CD14-positive monocyte (primary cell): ENCODE measurements around the gene LGR5. TPM values are rescaled to one million over a fixed set of nuclear protein-coding genes. Genes with fewer than 3 reads are reported as not detected.

Source experiments
- DNase-seq, 3 donors: peaks; one replicate each; pipeline ENCODE4 v3.0.0-alpha.2; 2011 to 2022
- H2AFZ ChIP-seq: 2 replicates; pipeline ENCODE4 v1.6.0; 2012; ENCODE audit warnings: mild to moderate bottlenecking, low read depth, low read length, inconsistent platforms; ENCODE audit not compliant: insufficient read depth, poor library complexity, severe bottlenecking
- H3K27ac ChIP-seq, 2 donors: 1 replicate in 1 of 2; 2 replicates in 1 of 2; pipeline ENCODE4 v1.5.1; 2012 to 2013; ENCODE audit warnings: low read length in 2 of 2, control low read depth in 1 of 2, inconsistent platforms in 1 of 2, low read depth in 1 of 2, mild to moderate bottlenecking in 1 of 2
- H3K27me3 ChIP-seq, 2 donors: one replicate each; pipeline versions ENCODE4 v1.6.0 to v1.6.1; 2011 to 2013; ENCODE audit warnings: low read length in 2 of 2; ENCODE audit not compliant: control insufficient read depth in 2 of 2, insufficient read depth in 2 of 2
- H3K36me3 ChIP-seq, 2 donors: replicated peaks in 1 of 2; 1 replicate in 1 of 2; 2 replicates in 1 of 2; pipeline versions ENCODE4 v1.5.1 to v1.6.1; 2012 to 2013; ENCODE audit warnings: low read length in 2 of 2, control low read depth in 1 of 2, inconsistent platforms in 1 of 2, mild to moderate bottlenecking in 1 of 2; ENCODE audit not compliant: insufficient read depth in 2 of 2, control insufficient read depth in 1 of 2
- H3K4me1 ChIP-seq, 2 donors: 1 replicate in 1 of 2; 2 replicates in 1 of 2; pipeline versions ENCODE4 v1.5.1 to v1.6.1; 2012 to 2013; ENCODE audit warnings: low read length in 2 of 2, control low read depth in 1 of 2, inconsistent platforms in 1 of 2, mild to moderate bottlenecking in 1 of 2, moderate library complexity in 1 of 2; ENCODE audit not compliant: insufficient read depth in 2 of 2, control insufficient read depth in 1 of 2
- H3K4me2 ChIP-seq: replicated peaks from 2 replicates; pipeline ENCODE3; 2012; ENCODE audit warnings: low read length, moderate library complexity, mild to moderate bottlenecking; ENCODE audit not compliant: poor library complexity, severe bottlenecking; ENCODE audit errors: extremely low read depth
- H3K4me3 ChIP-seq, 3 experiments: fragments of 200-600 bp in 1 of 3; sonication (generic) in 1 of 3; replicated peaks in 1 of 3; 1 replicate in 2 of 3; 2 replicates in 1 of 3; pipeline ENCODE4 v1.5.1; 2011 to 2013; ENCODE audit warnings: low read length in 3 of 3, mild to moderate bottlenecking in 3 of 3, control low read depth in 2 of 3, low read depth in 2 of 3, inconsistent platforms in 1 of 3, moderate library complexity in 1 of 3
- H3K79me2 ChIP-seq: 2 replicates; pipeline ENCODE4 v1.6.0; 2012; ENCODE audit warnings: mild to moderate bottlenecking, control low read depth, inconsistent platforms, low read length, moderate library complexity; ENCODE audit not compliant: insufficient read depth
- H3K9ac ChIP-seq: 2 replicates; pipeline ENCODE4 v1.6.0; 2017; ENCODE audit warnings: low read length, mild to moderate bottlenecking; ENCODE audit not compliant: insufficient read depth, poor library complexity, severe bottlenecking
- H3K9me3 ChIP-seq, 2 donors: replicated peaks in 1 of 2; 1 replicate in 1 of 2; 2 replicates in 1 of 2; pipeline versions ENCODE4 v1.5.1 to v1.6.1; 2012 to 2013; ENCODE audit warnings: low read length in 2 of 2, control low read depth in 1 of 2; ENCODE audit not compliant: control insufficient read depth in 1 of 2, insufficient read depth in 1 of 2
- H4K20me1 ChIP-seq: 2 replicates; pipeline ENCODE4 v1.6.0; 2012; ENCODE audit warnings: mild to moderate bottlenecking, low read length, control low read depth, moderate library complexity; ENCODE audit not compliant: insufficient read depth
- H3K27ac Mint-ChIP-seq, 7 donors: one replicate each; pipeline ENCODE4 v1.8.0; 2020; ENCODE audit warnings: mild to moderate bottlenecking in 7 of 7, mixed read lengths in 7 of 7, moderate library complexity in 6 of 7, inconsistent platforms in 2 of 7
- H3K27me3 Mint-ChIP-seq, 3 donors: one replicate each; pipeline ENCODE4 v1.8.0; 2021 to 2022; ENCODE audit warnings: low read depth in 3 of 3, mild to moderate bottlenecking in 3 of 3, mixed read lengths in 3 of 3, moderate library complexity in 3 of 3, inconsistent platforms in 1 of 3
- H3K36me3 Mint-ChIP-seq, 2 donors: one replicate each; pipeline ENCODE4 v1.8.0; 2020; ENCODE audit warnings: mixed read lengths in 2 of 2, inconsistent platforms in 1 of 2, mild to moderate bottlenecking in 1 of 2
- H3K4me1 Mint-ChIP-seq: one replicate; pipeline ENCODE4 v1.8.0; 2020; ENCODE audit warnings: mild to moderate bottlenecking, mixed read lengths
- H3K4me3 Mint-ChIP-seq, 2 donors: one replicate each; pipeline ENCODE4 v1.8.0; 2020; ENCODE audit warnings: mild to moderate bottlenecking in 2 of 2, mixed read lengths in 2 of 2, moderate library complexity in 1 of 2
- H3K9me3 Mint-ChIP-seq, 7 donors: one replicate each; pipeline ENCODE4 v1.8.0; 2020 to 2022; ENCODE audit warnings: mixed read lengths in 7 of 7, mild to moderate bottlenecking in 6 of 7, moderate library complexity in 6 of 7, inconsistent platforms in 2 of 7
- CTCF ChIP-seq: fragments of 200-600 bp; IDR thresholded peaks from one replicate; pipeline ENCODE4 v1.8.0; 2022; ENCODE audit warnings: antibody characterized with exemption, mild to moderate bottlenecking
- WGBS: methylation state at CpG from one replicate; pipeline ENCODE4 v1.1.5; 2013; ENCODE audit warnings: missing lambda C conversion rate; ENCODE audit not compliant: insufficient coverage; 5-methylcytosine and 5-hydroxymethylcytosine counted together
- intact Hi-C, 2 donors: fragments of 100-400 bp; cut with micrococcal nuclease; formaldehyde crosslinking; loops; one replicate each; pipeline versions ENCODE4 v1.15.0 to v1.15.1; 2023
- polyA plus RNA-seq, 3 donors: library from polyadenylated mRNA; depleted of rRNA in 1 of 3; unstranded in 2 of 3; stranded (reverse) in 1 of 3; fragments of 300-500 nt in 2 of 3; fragments of >200 nt in 1 of 3; fragmentation: Illumina TruSeq in 2 of 3; gene quantifications; 1 replicate in 2 of 3; 2 replicates in 1 of 3; pipeline ENCODE4 v1.2.3, GENCODE V29; 2012 to 2021

The LGR5 gene
- polyA plus RNA-seq, 3 donors = not detected

GRCh38 chr12:71455028-71455737 is 15.6 kb downstream of the LGR5 start:
- Mint-ChIP-seq H3K4me3 (no peak overlapping the region), H3K27ac (no peak overlapping the region), H3K9me3 (peaks cover 0 to 4% (median 1%) of the 10 kb centered on the region in 7 donors), H3K4me1 (no peaks in the 10 kb centered on the region), H3K27me3 (peaks cover 1 to 5% (median 2%) of the 10 kb centered on the region in 3 donors), H3K36me3 (no peaks in the 10 kb centered on the region)
- no peak overlapping the region for H2AFZ ChIP-seq
- no peaks in the 10 kb centered on the region for H3K4me1 ChIP-seq
- no peaks in the 10 kb centered on the region for H4K20me1 ChIP-seq
- H3K9me3 ChIP-seq = no peaks in the 10 kb centered on the region
- no CpG with 5 or more reads among the region's 3 CpGs for WGBS
- no peaks in the 10 kb centered on the region for H3K36me3 ChIP-seq
- TF ChIP-seq CTCF = no peak
- no peak overlapping the region for H3K4me3 ChIP-seq
- no peaks in the 10 kb centered on the region for H3K79me2 ChIP-seq
- H3K27ac ChIP-seq = no peak overlapping the region
- no peaks in the 10 kb centered on the region for H3K27me3 ChIP-seq
- no peak for DNase-seq
- intact Hi-C loops = no loop called here
- no peak overlapping the region for H3K9ac ChIP-seq
- no peak overlapping the region for H3K4me2 ChIP-seq

DNA sequence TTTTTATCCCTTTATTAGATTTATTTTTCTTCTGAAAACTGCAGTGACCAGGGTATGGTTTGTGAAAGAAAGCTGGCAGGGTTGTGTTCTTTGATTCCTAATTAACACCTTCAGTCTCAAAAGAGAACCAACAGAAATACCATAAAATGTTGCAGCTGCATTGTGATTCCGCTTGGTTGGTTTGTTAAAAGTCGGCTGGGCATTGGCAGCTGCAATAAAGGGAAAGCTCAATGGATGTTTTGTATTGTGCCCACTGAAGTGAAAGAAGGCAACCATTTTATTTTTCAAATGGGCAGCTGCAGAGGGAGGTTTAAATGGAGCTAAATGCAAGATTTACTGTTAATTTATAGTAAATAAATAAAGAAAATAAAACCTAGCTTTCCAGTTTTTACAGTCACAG is 16.7 kb downstream of the LGR5 start:
- Mint-ChIP-seq H3K4me3 (no peak overlapping the region), H3K4me1 (no peaks in the 10 kb centered on the region), H3K27ac (no peak overlapping the region), H3K36me3 (no peaks in the 10 kb centered on the region), H3K27me3 (peaks cover 1 to 5% (median 2%) of the 10 kb centered on the region in 3 donors), H3K9me3 (peaks cover 0 to 2% (median 0%) of the 10 kb centered on the region in 7 donors)
- Histone ChIP-seq H3K36me3 (no peaks in the 10 kb centered on the region), H3K9me3 (no peaks in the 10 kb centered on the region), H3K4me3 (no peak overlapping the region), H3K9ac (no peak overlapping the region), H2AFZ (no peak overlapping the region), H3K4me2 (no peak overlapping the region), H3K4me1 (no peaks in the 10 kb centered on the region), H3K79me2 (no peaks in the 10 kb centered on the region), H3K27ac (no peak overlapping the region), H3K27me3 (no peaks in the 10 kb centered on the region), H4K20me1 (no peaks in the 10 kb centered on the region)
- no peak for DNase-seq
- intact Hi-C loops = no loop called here
- TF ChIP-seq CTCF = no peak
- no CpG with 5 or more reads among the region's 2 CpGs for WGBS
